ENCODE data around the gene RIPOR3.

Gene RIPOR3

GRCh38 chr20:50668326-50668725 is 23.0 kb downstream of the RIPOR3 start:
- peak overlapping the region; percentile 22 to 41 (median 34) for H3K27ac Mint-ChIP-seq
- H3K4me3 Mint-ChIP-seq = no peak overlapping the region

GRCh38 chr20:50666709-50667298 is 24.5 kb downstream of the RIPOR3 start:
- Mint-ChIP-seq H3K9me3 (no peaks in the 10 kb centered on the region), H3K36me3 (ENCODE audit: low read depth) (no peaks in the 10 kb centered on the region), H3K4me1 (peaks cover 39% of the 10 kb centered on the region), H3K27ac (peak overlapping the region; percentile 88 to 94 (median 90)), H3K27me3 (ENCODE audit: low read depth) (peaks cover 13% of the 10 kb centered on the region), H3K4me3 (no peak overlapping the region)
- no peak for TF ChIP-seq CTCF (IDR thresholded peaks at IDR 0.05; ENCODE audit: unreplicated experiment in 3 of 3)

More at GRCh38 chr20:50668326-50668725, 23.0 kb downstream of the RIPOR3 start:
- no peak for TF ChIP-seq CTCF (IDR thresholded peaks at IDR 0.05; ENCODE audit: unreplicated experiment in 3 of 3)
- no peaks in the 10 kb centered on the region for H3K9me3 Mint-ChIP-seq
- H3K36me3 Mint-ChIP-seq (ENCODE audit: low read depth) = no peaks in the 10 kb centered on the region
- peaks cover 14% of the 10 kb centered on the region for H3K27me3 Mint-ChIP-seq (ENCODE audit: low read depth)
- peaks cover 42% of the 10 kb centered on the region for H3K4me1 Mint-ChIP-seq

DNA sequence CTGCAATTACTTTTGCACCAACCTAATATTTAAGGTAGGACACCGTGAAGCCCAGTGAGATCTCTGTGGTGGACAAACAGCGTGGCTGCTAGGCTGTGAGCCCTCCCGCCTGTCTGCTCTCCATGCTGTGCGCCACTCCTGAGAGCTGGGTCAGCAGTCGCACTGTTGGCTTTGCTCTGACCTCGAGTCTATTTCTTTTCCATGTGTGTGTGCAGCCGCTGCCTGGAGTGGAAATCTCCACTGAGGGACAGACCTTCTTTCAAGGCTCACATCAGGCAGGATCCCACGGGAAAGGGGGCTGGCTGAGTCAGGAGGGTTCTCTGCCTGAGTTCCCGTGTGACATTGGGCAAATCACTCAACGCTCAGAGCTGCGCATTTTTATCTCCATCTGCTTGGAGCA is 27.1 kb downstream of the RIPOR3 start:
- Mint-ChIP-seq H3K36me3 (ENCODE audit: low read depth) (no peaks in the 10 kb centered on the region), H3K4me3 (no peak overlapping the region), H3K4me1 (peaks cover 39% of the 10 kb centered on the region), H3K27ac (peak overlapping the region; percentile 40 to 95 (median 59)), H3K27me3 (ENCODE audit: low read depth) (peaks cover 18% of the 10 kb centered on the region), H3K9me3 (no peaks in the 10 kb centered on the region)
- no peak for TF ChIP-seq CTCF (IDR thresholded peaks at IDR 0.05; ENCODE audit: unreplicated experiment in 3 of 3)

- Mint-ChIP-seq H3K9me3 (no peaks in the 10 kb centered on the region), H3K4me3 (no peak overlapping the region), H3K36me3 (ENCODE audit: low read depth) (no peaks in the 10 kb centered on the region), H3K4me1 (peaks cover 34% of the 10 kb centered on the region), H3K27ac (peak overlapping the region; percentile 59 to 95 (median 75)), H3K27me3 (ENCODE audit: low read depth) (peaks cover 18% of the 10 kb centered on the region)
- no peak for TF ChIP-seq CTCF (IDR thresholded peaks at IDR 0.05; ENCODE audit: unreplicated experiment in 3 of 3)
Observed at GRCh38 chr20:50663095-50663821, 28.1 kb downstream of the RIPOR3 start.

GRCh38 chr20:50659975-50660670 is 31.2 kb downstream of the RIPOR3 start:
- no peak overlapping the region for H3K4me3 Mint-ChIP-seq
- peak overlapping the region; percentile 38 to 55 (median 48) for H3K27ac Mint-ChIP-seq
- H3K27me3 Mint-ChIP-seq (ENCODE audit: low read depth) = peaks cover 18% of the 10 kb centered on the region
- H3K36me3 Mint-ChIP-seq (ENCODE audit: low read depth) = no peaks in the 10 kb centered on the region
- H3K4me1 Mint-ChIP-seq = peaks cover 33% of the 10 kb centered on the region
- no peak for TF ChIP-seq CTCF (IDR thresholded peaks at IDR 0.05; ENCODE audit: unreplicated experiment in 3 of 3)
- no peaks in the 10 kb centered on the region for H3K9me3 Mint-ChIP-seq
